Gastrocnemius medialis (tissue), 4 donors: ENCODE results near the gene CYP2A7.

Experiments
- POLR2A ChIP-seq, 2 donors: fragments of 450-650 bp; IDR thresholded peaks; one replicate each; pipeline ENCODE4 v1.6.1; 2017; ENCODE audit warnings: antibody characterized with exemption in 2 of 2, mild to moderate bottlenecking in 2 of 2, moderate library complexity in 2 of 2
- TF ChIP-seq, protein P1 (sequence below), 5 experiments: fragments of 450-650 bp in 3 of 5; fragments of 200-600 bp in 2 of 5; sonication (generic) in 2 of 5; IDR thresholded peaks in 4 of 5; conservative IDR thresholded peaks in 1 of 5; 1 replicate in 4 of 5; 2 replicates in 1 of 5; pipeline ENCODE4 v1.5.1; 2016 to 2019; ENCODE audit warnings: antibody characterized with exemption in 5 of 5, mild to moderate bottlenecking in 3 of 5, moderate library complexity in 3 of 5

DNA sequence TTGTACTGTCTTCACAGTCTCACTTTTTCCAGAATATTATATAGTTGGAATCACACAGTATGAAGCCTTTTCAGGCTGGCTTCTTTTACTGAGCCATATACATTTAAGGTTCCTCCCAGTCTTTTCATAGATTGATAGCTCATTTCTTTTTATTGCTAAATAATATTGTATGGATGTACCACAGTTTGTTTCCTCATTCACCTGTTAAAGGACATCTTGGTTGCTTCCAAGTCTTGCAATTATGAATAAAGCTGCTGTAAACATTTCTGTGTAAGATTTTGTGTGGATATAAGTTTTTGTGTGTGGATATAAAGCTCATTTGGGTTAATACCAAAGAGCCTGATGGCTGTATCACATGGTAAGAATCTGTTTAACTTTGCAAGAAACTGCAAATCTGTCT is 24.5 kb upstream of the CYP2A7 start:
- TF ChIP-seq, protein P1, sequence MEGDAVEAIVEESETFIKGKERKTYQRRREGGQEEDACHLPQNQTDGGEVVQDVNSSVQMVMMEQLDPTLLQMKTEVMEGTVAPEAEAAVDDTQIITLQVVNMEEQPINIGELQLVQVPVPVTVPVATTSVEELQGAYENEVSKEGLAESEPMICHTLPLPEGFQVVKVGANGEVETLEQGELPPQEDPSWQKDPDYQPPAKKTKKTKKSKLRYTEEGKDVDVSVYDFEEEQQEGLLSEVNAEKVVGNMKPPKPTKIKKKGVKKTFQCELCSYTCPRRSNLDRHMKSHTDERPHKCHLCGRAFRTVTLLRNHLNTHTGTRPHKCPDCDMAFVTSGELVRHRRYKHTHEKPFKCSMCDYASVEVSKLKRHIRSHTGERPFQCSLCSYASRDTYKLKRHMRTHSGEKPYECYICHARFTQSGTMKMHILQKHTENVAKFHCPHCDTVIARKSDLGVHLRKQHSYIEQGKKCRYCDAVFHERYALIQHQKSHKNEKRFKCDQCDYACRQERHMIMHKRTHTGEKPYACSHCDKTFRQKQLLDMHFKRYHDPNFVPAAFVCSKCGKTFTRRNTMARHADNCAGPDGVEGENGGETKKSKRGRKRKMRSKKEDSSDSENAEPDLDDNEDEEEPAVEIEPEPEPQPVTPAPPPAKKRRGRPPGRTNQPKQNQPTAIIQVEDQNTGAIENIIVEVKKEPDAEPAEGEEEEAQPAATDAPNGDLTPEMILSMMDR (IDR thresholded peaks at IDR 0.05 in 4 of 5, conservative IDR thresholded peaks at IDR 0.05 in 1 of 5), result no peak
- no peak for TF ChIP-seq POLR2A (IDR thresholded peaks at IDR 0.05)
